Lung microvascular endothelial cell (primary cell): ENCODE results near the gene GORAB. TPM values are rescaled to one million over a fixed set of nuclear protein-coding genes. Genes with fewer than 3 reads are reported as not detected.

ENCODE experiments used
- DNase-seq, 2 donors: peaks; one replicate each; pipeline versions ENCODE4 v3.0.0 to v3.0.0-alpha.2; 2010; ENCODE audit warnings: low read depth in 2 of 2
- total RNA-seq: library from RNA; depleted of rRNA; stranded (reverse); fragments of >200 nt; gene quantifications from 2 replicates; pipeline ENCODE4 v1.2.1, GENCODE V29; 2014

The GORAB gene
- total RNA-seq, 1 donor from 2014 or later, result 7.3 TPM

DNA sequence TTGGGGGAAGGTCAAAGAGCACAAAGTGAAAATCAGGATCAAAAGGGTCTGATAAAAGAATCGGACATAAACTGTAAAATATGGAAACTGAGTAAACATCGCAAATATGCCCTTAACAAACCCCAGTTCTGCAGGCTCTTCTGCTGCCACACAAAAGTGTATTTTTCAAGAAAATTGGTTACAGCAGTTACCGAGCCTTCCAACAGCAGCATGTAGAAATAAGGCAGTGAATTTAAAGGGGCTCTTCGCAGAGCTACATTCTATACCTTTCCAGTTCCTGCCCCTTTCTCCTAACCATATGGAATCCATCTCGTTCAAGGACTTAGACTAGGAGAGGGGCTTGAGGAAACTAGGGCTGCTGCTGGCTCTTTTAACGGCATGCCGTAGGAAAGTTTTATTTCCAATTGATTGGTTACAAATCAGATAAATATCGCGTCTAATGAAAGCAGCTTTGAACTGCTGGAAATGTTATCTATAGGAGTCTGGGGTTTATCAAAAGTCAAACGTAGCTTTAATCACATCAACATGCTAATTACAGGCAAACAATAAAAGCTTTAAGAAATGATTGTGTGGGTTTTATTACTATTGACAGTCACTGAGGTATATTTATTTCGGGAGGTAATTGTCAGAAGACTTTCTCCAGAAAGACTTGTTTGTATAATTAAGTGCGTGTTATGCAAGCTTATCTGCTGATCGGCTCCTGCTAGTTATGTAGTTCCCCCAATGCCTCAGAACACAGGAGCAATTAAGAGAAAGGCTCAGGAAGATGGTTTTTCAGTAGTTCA, 59.1 kb downstream of the GORAB start:
- DNase-seq, result no peak

DNA sequence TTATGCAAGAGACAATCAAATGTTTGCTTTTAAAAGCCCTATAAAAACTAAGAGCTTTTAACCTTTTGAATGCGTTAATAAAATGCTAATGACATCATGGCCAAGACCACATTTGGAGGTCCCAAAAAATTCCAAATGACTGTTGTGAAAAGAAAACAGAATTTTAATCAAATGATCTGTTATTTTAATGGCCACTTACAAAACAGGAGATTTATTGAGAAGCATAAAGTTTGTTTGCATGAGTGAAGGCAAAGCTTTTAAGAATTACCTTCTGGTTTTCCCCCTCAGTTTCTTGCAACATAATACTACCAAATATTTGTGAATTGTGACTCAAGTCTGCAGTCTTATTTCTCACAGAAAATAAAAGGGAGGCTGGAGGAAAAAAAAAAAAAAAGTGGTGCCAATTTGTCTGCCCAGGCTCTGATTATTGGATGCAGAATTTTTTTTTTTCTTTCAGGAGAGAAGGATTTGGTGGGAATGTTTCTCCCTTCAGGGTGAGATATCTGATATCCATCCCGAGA, 60.7 kb downstream of the GORAB start:
- no peak for DNase-seq

DNA sequence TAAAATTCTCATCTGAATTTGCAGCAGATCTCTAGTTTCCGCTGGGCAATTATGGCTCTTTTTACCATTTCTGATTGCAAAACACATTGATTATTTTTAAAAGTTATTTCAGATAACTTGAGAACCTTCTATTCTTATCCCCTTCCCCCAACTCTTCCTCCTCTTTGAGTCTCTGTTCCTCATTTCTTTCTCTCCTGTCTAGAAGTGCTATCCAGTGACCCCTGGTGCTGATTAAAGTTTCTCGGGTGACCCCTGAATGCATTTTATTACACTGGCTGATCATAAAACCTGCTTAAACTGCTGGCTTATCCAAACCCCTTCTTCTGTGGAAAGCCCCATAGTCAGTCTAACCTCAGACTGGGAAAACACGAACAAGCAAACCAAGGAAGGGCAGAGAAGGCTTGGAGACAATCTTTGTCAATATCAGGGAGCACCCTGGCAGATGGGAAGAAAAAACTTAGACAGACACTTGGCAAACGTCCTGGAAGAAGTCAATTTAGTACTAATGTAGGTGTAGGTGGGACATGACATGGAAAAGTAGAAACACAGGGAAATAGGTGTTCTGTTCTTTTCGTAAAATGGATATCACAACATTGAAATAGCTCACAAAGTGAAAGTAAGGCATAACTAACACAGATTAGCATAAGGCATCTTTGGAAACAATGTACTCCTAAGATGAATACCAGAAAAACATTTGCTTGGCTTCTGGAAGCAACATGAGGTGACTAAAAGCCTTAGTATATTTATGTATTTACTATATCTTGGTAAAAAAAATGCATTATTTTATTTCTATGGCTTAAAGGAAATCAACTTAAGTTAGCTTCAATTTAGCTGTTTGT, 61.4 kb downstream of the GORAB start:
- DNase-seq, result no peak

GRCh38 chr1:170594066-170594626, 62.2 kb downstream of the GORAB start:
- DNase-seq, result no peak

GRCh38 chr1:170596701-170597100, 64.7 kb downstream of the GORAB start:
- no peak for DNase-seq

- DNase-seq, result no peak
These were observed 66.7 kb downstream of the GORAB start for GRCh38 chr1:170598618-170599017.

DNA sequence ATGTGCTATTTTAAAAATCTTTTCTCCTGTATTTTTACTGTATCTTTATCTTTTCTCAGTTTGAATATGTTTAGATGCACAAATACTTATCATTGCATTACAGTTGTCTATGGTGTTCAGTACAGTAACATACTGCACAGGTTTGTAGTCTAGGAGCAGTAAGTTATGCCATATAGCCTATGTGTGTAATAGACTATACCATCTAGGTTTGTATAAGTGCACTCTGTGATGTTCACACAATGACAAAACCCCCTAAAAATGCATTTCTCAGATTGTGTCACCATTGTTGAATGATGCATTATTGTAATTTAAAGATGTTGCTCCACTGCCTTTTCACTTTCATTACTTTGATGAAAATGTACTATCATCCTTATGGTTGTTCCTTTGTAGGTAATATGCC, 67.1 kb downstream of the GORAB start:
- no peak for DNase-seq

DNA sequence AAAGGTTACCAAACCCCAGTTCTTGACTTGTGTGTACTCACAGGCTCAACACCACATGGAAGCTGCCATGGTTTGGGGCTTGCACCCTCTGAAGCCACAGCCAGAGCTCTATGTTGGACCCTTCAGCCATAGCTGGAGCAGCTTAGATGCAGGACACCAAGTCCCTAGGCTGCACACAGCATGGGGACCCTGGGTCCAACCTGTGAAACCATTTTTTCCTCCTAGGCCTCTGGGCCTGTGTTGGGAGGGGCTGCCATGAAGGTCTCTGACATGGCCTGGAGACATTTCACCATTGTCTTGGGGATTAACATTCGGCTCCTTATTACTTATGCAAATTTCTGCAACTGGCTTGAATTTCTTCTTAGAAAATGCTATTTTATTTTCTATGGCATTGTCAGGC, 69.9 kb downstream of the GORAB start:
- no peak for DNase-seq

Other genes with a start within 250 kb of the GORAB start
- under 0.01 and 0.65 TPM in 2 replicates for gene PRRX1, start 132.0 kb downstream of the GORAB start, total RNA-seq